Measurements from ENCODE around the gene ZFYVE9.
"Not testable (repeated sequence)": the region's sequence is repeated elsewhere in the genome, so short reads cannot be mapped to it uniquely, and the experiment has no call there.

ZFYVE9 gene

GRCh38 chr1:52206686-52207085 lies 64.8 kb downstream of the ZFYVE9 start:
- POLR2A ChIA-PET; H3K9me3 ChIP-seq (ENCODE audit: control insufficient read depth, insufficient read depth, low read depth, low read length); CTCF ChIA-PET; H3K4me1 ChIP-seq (ENCODE audit: control insufficient read depth, insufficient read depth, low read length); H3K4me3 ChIP-seq (ENCODE audit: low read depth, low read length); H3K27ac ChIP-seq (ENCODE audit: extremely low read depth, low read depth, low read length); H3K36me3 ChIP-seq (ENCODE audit: control insufficient read depth in 2 of 2, insufficient read depth in 1 of 2, low read length in 2 of 2): not testable (repeated sequence)

- POLR2A ChIA-PET, result no interaction called here
- Histone ChIP-seq H3K9me3 (ENCODE audit: control insufficient read depth, insufficient read depth, low read depth, low read length) (no peaks in the 10 kb centered on the region), H3K27ac (ENCODE audit: extremely low read depth, low read depth, low read length) (no peak overlapping the region), H3K4me1 (ENCODE audit: control insufficient read depth, insufficient read depth, low read length) (no peaks in the 10 kb centered on the region), H3K36me3 (ENCODE audit: control insufficient read depth in 2 of 2, insufficient read depth in 1 of 2, low read length in 2 of 2) (no peaks in the 10 kb centered on the region), H3K4me3 (ENCODE audit: low read depth, low read length) (no peak overlapping the region)
- no peak for TF ChIP-seq REST (tag by site-specific recombination; IDR thresholded peaks at IDR 0.05)
- TF ChIP-seq, protein P1, sequence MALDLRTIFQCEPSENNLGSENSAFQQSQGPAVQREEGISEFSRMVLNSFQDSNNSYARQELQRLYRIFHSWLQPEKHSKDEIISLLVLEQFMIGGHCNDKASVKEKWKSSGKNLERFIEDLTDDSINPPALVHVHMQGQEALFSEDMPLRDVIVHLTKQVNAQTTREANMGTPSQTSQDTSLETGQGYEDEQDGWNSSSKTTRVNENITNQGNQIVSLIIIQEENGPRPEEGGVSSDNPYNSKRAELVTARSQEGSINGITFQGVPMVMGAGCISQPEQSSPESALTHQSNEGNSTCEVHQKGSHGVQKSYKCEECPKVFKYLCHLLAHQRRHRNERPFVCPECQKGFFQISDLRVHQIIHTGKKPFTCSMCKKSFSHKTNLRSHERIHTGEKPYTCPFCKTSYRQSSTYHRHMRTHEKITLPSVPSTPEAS (tag by site-specific recombination; IDR thresholded peaks at IDR 0.05), result no peak
- TF ChIP-seq ZNF571 (tag by site-specific recombination; IDR thresholded peaks at IDR 0.05), result no peak
- CTCF ChIA-PET, result interaction anchor here (0.6 kb wide), 1 partner anchor 89 kb away, joined by 3 read pairs; no protein-coding TSS in a partner anchor
These were observed 67.5 kb downstream of the ZFYVE9 start for GRCh38 chr1:52209429-52209828.

DNA sequence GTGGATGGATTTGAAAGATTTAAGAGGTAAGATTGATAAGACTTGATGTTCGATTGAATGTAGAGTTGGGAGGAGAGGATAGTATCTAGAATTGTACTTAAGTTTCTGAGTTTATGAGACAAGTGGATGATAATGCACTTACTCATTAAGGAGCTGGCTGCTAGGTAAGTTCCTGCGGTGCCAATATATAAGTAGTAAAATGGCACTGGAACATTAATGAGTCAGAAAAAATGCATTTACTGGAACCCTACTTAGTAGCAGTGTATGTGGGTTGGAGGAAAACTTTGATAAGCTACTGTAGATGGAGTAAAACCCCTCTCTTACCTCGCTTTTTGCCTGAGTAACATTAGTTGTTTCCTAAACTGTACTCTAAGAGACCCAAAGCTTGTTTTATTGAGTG lies 68.2 kb downstream of the ZFYVE9 start:
- Histone ChIP-seq H3K27ac (ENCODE audit: extremely low read depth, low read depth, low read length) (no peak overlapping the region), H3K36me3 (ENCODE audit: control insufficient read depth in 2 of 2, insufficient read depth in 1 of 2, low read length in 2 of 2) (no peaks in the 10 kb centered on the region), H3K4me3 (ENCODE audit: low read depth, low read length) (no peak overlapping the region), H3K9me3 (ENCODE audit: control insufficient read depth, insufficient read depth, low read depth, low read length) (no peaks in the 10 kb centered on the region), H3K4me1 (ENCODE audit: control insufficient read depth, insufficient read depth, low read length) (no peaks in the 10 kb centered on the region)
- ChIA-PET CTCF (interaction anchor here (0.6 kb wide), 1 partner anchor 89 kb away, joined by 3 read pairs; no protein-coding TSS in a partner anchor), POLR2A (no interaction called here)
- TF ChIP-seq, protein P2, sequence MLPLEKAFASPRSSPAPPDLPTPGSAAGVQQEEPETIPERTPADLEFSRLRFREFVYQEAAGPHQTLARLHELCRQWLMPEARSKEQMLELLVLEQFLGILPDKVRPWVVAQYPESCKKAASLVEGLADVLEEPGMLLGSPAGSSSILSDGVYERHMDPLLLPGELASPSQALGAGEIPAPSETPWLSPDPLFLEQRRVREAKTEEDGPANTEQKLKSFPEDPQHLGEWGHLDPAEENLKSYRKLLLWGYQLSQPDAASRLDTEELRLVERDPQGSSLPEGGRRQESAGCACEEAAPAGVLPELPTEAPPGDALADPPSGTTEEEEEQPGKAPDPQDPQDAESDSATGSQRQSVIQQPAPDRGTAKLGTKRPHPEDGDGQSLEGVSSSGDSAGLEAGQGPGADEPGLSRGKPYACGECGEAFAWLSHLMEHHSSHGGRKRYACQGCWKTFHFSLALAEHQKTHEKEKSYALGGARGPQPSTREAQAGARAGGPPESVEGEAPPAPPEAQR (tag by site-specific recombination; IDR thresholded peaks at IDR 0.05), result no peak
- no peak for TF ChIP-seq SALL2 (tag by site-specific recombination; IDR thresholded peaks at IDR 0.05; ENCODE audit: borderline replicate concordance)
- no peak for TF ChIP-seq ELK4 (IDR thresholded peaks at IDR 0.05; ENCODE audit: borderline replicate concordance, low read depth, low read length)
- TF ChIP-seq GLIS2 (tag by site-specific recombination; IDR thresholded peaks at IDR 0.05), result no peak
- TF ChIP-seq ZNF341 (tag by site-specific recombination; IDR thresholded peaks at IDR 0.05; ENCODE audit: low read depth), result no peak
- TF ChIP-seq HOXD13 (CRISPR knock-in tag; IDR thresholded peaks at IDR 0.05; ENCODE audit: borderline replicate concordance), result no peak

- no peak overlapping the region for H3K4me3 ChIP-seq (ENCODE audit: low read depth, low read length)
- peaks cover 0 to 20% of the 10 kb centered on the region in 2 experiments; a peak in 1 of 3 replicates for H3K36me3 ChIP-seq (ENCODE audit: control insufficient read depth in 2 of 2, insufficient read depth in 1 of 2, low read length in 2 of 2)
- H3K9me3 ChIP-seq (ENCODE audit: control insufficient read depth, insufficient read depth, low read depth, low read length), result no peaks in the 10 kb centered on the region
- no peak overlapping the region for H3K27ac ChIP-seq (ENCODE audit: extremely low read depth, low read depth, low read length)
- no peak for TF ChIP-seq ZNF76 (tag by site-specific recombination; IDR thresholded peaks at IDR 0.05; ENCODE audit: borderline replicate concordance, low read depth)
- TF ChIP-seq ZNF571 (tag by site-specific recombination; IDR thresholded peaks at IDR 0.05), result no peak
- TF ChIP-seq SETDB1 (IDR thresholded peaks at IDR 0.05; ENCODE audit: insufficient read length, low read length), result peak; percentile 98
- no peaks in the 10 kb centered on the region for H3K4me1 ChIP-seq (ENCODE audit: control insufficient read depth, insufficient read depth, low read length)
- ChIA-PET CTCF (no interaction called here), POLR2A (no interaction called here)
These were observed 75.1 kb downstream of the ZFYVE9 start for GRCh38 chr1:52216907-52217458.

All from HEK293 (cell line).